SKM-1 treated with dmso at 0.1 percent for 144 hours (cell line): ENCODE results near the gene DNAAF9.
A peak's percentile ranks its signal among the peaks of the same experiment; 100 is the strongest.
"Not testable (repeated sequence)": the region's sequence is repeated elsewhere in the genome, so short reads cannot be mapped to it uniquely, and the experiment has no call there.

Experiments
- DNase-seq: peaks from one replicate; lab custom pipeline; 2025; ENCODE audit not compliant: unreplicated experiment; lab: John Stamatoyannopoulos, UW

The DNAAF9 gene

DNA sequence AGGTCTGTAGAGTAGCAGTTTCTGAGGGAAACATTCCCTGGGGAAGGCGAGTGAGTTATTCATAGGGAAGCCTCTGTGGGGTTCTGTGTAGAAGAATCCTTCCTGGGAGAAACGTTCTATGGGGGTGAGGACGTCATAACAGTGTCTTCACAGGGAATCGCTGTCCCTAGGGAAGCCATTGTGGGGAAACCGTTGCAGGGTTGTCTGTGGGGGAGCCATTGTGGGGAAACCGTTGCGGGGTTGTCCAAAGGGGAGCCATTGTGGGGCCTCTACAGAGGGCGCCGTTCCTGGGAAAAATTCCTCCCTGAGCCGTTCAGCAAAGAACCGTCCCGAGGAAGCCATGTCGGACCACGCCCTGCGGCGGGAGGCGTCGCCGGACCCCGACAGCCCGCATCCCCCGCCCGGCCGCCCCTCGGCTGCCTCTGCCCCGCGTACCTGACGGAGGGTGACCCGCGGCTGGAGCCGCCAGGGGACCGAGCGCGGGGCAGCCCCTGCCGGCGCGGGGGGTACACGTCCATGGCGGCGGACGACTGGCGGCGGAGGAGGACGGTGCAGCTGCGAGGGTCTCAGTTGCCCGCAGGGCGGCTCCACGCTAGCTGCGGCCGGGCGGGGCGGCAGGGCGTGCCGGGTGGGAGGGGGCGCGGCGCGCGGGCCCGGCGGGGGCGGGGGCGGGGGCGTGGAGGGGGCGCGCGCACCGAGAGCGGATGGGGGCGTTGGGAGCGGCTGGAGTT lies at the start of gene DNAAF9:
TSS of gene DNAAF9 (minus strand) at position 630 of the 731 bp plus-strand sequence. CDS start at position 518, 112 bp downstream.
- DNase-seq, result peak; percentile 22

DNA sequence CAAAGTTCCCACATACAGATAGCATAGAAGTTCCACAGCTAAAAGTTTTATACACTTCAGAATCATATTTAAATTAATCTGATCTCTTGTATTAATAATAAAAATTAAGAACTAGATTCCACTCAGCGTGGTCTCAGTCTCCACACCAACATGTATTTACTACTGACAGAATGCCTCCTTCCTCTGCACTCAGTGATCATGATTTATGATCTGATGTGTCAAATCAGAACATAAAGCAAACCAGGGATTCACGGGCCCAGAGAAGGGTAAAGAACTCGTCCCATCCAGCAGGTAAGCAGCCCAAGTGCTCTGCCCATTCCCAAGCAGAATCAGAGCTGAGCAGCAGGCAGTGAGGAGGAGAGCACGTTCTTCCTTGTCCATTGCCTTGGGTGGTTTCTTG lies 49.2 kb upstream of the DNAAF9 start:
- no peak for DNase-seq

DNA sequence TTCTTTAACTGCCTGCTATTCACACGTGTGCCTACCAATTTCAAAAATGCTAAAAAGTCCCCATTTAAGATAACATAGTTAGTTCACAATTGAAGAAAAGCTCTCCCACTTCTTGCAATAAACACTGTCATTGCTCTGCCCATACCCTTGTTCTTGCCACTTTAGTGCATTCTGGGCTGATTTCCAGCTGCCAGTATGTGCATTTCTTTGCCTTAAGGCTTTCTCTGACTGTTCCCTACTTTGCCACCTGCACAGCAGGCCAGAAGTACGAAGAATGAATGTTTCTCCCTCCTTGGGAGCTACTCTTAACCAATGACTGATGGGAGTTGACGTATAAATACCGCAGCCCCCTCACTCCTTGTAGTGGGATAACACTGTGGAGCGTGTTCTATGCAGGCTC lies 47.4 kb upstream of the DNAAF9 start:
- DNase-seq, result no peak

DNA sequence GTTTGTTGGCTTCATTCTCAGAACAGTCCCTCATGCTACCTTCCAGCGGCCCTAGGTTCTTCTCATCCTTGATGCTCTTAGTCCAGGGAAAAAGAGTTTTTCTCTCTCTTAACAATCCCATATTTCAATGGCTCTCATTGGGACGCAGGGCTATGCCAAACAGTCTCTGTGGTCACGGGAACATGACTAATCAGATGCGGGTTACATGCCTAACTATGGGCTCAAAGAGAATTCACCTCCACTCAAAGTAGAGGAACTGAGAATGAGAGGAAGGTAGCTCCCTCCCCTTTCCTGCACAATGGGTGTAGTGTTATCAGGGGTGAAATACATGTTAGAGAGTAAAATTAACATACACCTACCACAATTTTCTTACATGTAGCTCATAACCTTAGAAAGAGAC lies 45.2 kb upstream of the DNAAF9 start:
- DNase-seq, result no peak

DNA sequence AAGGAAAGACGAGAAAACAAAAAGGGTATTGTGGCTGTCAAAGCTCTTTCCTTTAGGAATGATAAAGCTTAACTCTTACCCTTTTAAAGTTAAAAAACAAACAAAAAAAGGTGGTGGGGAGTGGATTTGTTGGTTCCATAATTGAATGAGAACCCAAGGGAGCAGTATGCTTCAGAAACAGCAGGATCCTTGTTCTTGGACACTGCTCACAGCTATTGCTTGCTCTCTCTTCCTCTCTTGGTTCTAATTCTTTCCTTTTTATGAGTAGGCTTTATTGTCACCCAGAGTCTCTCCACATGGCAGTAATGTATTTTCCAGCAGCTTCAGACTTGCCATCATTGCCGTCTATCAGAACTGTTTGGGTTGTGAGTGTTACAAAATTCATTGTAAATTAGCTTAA lies 44.7 kb upstream of the DNAAF9 start:
- no peak for DNase-seq

DNA sequence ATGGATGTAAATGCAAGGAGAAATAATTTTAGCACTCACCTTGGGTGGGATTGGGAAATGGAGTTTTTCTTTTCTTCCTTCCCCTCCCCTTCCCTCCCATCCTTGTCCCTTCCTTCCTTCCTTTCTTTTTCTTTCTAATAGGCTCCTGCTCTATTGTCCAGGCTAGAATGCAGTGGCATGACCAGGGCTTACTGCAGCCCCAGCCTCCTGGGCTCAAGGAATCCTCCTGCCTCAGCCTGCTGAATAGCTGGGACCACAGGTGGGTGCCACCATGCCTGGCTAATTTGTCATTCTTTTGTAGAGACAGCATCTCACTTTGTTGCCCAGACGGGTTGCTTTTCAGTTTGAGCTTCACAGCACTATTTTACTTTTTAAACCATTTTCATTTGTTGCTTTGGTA lies 41.9 kb upstream of the DNAAF9 start:
- no peak for DNase-seq

DNA sequence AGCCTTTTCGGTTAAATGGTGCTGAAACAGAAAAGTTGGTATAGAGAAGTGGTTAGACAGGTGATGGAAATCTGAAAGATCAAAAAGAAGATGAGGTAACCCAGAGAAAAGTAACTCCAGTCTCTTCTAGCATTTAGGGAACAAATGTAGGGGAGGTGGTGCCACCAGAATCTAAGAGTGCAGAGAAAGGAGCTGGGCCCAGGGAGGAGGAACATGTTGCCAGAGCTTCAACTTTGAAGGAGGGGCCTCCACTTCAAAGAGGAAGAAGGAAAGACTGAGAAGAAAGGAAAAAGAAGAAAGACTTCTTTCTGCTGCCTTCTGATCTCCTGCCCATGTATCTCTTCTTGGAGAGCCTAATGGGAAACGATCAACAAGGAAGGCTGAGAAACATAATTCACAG lies 39.9 kb upstream of the DNAAF9 start:
- peak; percentile 1 for DNase-seq

DNA sequence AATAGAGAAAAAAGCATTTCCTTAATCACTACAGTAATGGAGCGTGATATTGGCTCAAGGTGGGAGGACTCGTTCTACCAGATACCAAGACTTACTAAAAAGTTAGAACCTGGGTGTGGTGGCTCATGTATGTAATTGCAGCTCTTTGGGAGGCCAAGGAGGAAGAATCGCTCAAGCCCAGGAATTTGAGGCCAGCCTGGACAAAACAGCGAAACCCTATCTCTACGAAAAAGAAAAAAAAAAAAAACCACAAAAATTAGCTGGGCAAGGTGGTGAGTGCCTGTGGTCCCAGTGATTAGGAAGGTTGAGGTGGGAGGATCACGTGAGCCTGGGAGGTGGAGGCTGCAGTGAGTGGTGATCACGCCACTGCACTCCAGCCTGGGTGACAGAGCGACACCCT lies 39.3 kb upstream of the DNAAF9 start:
- DNase-seq, result no peak

DNA sequence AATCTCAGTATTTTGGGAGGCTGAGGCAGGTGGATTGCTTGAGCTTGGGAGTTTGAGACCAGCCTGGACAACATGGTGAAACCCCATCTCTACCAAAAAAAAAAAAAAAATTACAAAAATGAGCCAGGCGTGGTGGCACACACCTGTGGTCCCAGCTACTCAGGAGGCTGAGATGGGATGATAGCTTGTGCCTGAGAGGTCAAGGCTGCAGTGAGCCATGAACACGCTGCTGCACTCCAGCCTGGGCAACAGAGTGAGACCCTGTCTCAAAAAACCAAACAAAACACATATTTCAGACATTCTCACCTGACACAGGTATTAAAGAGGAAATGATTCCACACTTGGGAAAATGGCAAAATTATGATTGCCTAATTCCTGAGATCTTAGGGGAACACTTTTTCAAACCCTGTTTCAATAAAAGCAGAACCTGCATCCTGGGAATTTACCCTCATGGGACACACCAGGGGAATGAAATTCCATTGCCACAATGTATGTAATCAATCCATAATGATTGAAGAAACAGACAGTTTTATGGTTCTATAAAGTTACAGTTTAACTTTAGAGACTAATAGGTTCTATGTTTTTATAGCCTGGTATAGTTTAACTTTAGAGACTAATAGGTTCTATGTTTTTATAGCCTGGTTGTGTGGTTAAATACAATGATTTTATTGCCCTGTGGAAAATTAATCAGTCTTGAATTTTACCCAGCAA lies 29.6 kb upstream of the DNAAF9 start:
- DNase-seq, result no peak

DNA sequence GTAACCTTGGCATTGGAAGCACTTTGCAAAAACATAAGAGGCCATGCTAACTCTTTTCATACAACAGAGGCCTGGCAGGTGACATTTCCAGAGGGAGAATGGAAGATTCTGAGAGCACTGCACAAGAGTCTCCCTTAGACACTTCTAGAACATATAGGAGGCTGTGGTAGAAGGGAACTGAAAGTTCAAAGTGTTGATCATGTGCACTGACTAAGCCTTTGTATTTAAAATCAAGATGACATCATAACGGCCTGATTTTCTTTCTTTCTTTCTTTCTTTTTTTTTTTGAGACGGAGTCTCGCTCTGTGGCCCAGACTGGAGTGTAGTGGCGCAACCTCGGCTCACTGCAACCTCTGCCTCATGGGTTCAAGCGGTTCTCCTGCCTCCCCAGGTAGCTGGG lies 26.8 kb upstream of the DNAAF9 start:
- no peak for DNase-seq

DNA sequence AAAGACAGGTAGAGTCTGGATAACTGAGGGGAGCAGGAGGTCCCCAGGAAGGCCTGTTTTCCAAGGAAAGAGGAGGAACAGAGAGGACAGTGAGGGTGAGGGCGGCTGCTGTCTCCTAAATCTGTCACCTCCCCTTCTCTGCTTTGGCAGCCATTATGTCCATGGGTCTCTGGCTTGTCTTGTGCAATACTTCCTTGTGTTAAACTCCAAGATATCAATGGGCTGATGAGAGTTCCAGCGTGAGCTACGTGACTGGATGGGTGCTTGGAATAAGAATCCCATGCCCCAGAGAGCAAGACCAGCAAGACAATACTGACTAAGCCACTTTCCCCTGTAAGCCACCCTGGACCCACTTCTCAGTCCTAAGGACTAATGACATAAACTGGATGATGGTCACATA lies 26.3 kb upstream of the DNAAF9 start:
- DNase-seq, result no peak

DNA sequence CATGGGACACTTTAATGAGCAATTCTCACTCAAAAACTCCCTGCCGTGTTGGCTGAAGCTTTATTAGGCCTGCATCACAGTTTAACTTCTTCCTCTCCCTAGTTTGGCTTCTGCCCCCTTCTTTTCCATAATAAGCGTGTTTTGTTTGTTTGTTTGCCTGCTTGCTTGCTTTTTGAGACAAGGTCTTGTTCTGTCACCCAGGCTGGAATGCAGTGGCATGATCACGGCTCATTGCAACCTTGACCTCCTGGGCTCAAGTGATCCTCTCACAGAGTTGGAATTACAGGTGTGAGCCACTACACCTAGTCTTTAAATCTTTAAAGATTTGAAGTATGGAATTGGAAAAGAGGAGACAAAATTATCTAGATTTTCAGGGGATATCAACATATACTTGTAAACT lies 25.4 kb upstream of the DNAAF9 start:
- no peak for DNase-seq

DNA sequence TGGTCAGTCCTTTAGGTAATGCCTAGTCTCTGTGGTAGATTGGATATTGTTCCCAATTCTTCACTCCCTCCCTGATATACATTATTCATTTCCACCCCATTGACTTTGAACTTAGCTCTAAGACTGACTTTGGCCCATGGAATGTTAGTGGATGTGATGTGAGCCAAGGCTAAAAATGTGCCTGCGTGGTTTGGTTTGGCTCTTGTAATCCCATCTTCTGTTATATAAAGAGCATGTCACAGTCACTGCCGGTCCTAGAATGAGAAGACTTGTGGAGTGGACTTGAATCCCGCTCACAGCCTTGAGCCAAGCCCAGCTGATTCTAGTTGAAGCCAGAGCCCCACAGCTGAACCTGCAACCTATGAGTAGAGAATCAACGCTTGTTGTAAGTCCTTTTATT lies 23.6 kb upstream of the DNAAF9 start:
- DNase-seq, result no peak

DNA sequence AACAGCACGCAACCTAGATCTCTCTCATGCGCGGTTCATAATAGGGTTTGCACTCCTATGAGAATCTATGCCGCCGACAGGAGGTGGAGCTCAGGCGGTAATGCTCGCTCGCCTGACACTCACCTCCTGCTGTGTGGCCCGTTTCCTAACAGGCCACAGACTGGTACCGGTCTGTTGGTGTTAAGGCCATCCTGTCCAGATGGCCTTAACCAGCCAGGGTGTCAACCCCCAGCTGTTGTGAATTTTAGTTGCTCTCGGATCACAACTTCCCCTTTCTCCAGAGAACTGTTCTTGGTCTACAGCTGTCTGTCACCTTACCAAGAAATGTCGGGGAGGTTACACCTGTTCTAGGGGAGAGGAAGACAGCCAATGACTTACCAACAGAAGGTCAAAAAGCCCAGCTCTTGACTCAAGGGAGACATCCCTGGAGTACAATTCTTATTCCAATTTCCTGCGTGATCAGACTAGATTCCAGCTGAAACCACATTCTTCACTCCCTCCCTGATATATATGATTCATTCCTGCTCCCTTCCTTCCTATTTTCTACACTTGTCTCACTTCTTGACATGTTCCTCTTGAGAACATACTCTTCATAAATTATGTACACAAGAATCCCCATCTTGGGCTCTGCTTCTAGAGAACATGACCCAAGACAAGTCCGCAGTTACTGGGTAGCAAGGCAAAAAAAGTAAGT lies 23.1 kb upstream of the DNAAF9 start:
- DNase-seq, result peak; percentile 7

DNA sequence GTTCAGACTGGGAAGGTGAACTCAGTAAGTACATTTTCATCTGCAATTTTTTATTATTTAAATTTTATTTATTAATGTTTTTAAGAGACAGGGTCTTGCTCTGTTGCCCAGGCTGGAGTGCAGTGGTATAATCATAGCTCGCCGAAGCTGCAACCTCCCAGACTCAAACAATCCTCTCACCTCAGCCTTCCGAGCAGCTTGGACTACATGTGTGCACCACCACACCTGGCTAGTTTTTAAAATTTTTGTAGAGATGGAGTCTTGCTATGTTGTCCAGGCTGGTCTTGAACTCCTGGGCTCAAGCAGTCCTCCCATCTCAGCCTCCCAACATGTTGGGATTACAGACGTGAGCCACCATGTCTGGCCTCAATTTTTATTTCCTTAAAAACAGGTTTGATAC lies 19.3 kb upstream of the DNAAF9 start:
- not testable (repeated sequence) for DNase-seq

DNA sequence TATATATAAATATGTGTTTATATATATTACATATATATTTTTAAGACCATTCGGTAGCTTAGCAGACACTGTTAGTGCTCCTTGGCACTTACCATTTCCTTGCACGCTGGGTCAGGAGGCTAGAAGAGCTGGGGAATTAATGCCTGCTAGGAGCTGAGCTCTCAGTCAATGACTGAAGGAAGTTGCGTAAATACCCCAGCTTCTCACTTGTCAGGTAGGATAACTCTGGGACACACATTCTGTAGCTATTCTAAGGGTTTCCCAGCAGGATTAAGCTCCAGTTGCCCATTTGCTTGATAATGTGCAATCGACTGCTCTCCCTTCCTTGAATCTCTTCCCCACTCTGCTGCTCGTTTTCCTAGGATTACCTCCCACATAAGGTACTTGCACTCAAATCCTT lies 15.7 kb upstream of the DNAAF9 start:
- no peak for DNase-seq

DNA sequence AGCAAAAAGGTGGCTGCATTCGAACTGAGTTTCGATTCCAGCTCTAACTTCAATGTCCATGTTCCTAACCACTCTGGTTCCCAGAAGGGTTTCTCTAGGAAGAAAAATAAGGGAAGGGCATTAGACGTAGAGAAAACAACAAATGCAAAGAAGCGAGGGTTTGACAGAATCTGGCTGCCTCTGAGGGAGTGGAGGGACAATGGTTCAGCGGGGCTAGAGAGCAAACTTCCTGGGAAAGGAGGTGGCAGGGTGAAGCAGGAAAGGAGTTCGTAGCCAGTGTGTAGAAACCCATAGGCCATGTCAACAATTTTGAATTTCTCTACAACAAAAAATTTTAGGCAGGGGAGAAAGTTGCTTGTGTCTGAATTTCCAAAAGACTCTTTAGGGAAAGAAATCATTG lies 14.5 kb upstream of the DNAAF9 start:
- no peak for DNase-seq

DNA sequence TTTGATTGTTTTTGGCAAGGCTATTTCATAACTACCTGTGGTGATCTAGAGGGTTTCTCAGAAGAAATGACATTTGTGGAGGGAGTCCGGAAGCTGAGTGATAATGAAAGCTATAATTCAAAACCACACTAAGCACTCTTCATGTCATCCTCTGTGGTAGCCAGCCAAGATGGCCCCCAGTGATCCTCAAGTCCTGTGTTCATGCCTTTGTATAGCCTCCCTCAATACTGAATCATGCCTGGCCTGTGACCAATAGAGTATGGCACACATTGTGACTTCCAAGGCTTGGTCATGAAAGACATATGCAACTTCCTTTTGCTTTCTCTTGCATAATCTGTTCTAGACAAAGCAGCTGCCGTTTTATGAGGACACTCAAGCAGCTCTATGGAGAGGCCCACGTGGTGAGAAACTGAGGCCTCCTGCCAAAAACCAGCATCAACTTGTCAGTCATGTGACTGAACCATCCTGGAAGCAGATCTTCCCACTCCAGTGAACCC lies 12.8 kb upstream of the DNAAF9 start:
- DNase-seq, result peak; percentile 79

DNA sequence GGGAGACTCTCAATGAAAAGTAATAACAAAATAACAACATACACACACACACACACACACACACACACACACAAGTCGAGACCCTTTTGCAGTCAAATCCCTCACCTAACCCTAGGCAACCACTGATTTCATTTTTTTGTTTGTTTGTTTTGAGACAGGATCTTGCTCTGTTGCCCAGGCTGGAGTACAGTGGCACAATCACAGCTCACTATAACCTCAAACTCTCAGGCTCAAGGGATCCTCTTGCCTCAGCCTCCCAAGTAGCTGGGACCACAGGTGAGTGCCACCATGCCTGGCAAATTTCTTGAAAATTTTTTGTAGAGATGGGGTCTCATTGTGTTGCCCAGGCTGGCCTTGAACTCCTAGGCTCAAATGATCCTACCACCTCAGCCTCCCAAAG lies 10.7 kb upstream of the DNAAF9 start:
- DNase-seq, result not testable (repeated sequence)

DNA sequence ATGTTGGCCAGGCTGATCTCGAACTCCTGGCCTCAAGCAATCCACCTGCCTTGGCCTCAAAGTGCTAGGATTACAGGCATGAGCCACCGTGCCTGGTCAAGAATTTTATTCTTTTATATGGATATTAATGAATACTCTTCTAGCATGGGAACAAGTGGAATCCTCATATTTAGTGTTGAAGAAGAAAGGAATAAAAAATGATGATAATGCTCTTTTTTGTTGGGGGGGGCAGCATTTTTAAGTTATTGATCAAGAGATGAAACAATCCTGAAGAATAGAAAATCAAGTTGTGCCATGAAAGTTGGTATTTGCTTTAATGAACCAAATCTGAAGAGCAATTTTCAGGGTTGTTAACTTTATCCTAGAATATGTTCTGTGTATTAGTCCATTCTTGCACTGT lies 6.7 kb upstream of the DNAAF9 start:
- DNase-seq, result no peak

DNA sequence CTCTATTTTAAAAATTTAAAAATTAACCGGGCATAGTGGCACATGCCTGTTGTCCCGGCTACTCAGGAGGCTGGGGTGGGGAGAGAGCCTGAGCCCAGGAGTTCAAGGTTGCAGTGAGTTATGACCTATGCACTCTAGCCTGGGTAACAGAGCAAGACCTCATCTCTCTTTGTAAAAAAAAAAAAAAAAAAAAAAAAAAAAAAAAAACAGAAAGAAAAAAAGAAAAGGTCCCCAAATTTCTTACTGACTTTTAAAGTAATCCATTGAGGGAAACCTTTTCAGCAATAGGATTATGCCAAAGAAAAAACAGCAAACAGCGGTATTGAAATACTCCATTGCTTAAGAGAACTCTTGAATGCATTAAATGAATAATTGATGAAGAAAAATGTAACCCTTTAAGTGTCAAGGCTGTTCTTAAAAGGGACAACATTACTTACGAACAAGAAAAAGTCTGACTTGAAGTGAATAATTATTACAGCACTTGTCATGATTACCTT lies 6.0 kb upstream of the DNAAF9 start:
- no peak for DNase-seq
